GM18868 (cell line): Measurements from ENCODE around the gene FZD1.

Experiments used
- ATAC-seq: cut with Tn5 transposase; IDR thresholded peaks from one replicate; pipeline ENCODE4 v1.9.1; 2021; ENCODE audit warnings: mild to moderate bottlenecking, moderate library complexity; ENCODE audit not compliant: unreplicated experiment

FZD1 gene

DNA sequence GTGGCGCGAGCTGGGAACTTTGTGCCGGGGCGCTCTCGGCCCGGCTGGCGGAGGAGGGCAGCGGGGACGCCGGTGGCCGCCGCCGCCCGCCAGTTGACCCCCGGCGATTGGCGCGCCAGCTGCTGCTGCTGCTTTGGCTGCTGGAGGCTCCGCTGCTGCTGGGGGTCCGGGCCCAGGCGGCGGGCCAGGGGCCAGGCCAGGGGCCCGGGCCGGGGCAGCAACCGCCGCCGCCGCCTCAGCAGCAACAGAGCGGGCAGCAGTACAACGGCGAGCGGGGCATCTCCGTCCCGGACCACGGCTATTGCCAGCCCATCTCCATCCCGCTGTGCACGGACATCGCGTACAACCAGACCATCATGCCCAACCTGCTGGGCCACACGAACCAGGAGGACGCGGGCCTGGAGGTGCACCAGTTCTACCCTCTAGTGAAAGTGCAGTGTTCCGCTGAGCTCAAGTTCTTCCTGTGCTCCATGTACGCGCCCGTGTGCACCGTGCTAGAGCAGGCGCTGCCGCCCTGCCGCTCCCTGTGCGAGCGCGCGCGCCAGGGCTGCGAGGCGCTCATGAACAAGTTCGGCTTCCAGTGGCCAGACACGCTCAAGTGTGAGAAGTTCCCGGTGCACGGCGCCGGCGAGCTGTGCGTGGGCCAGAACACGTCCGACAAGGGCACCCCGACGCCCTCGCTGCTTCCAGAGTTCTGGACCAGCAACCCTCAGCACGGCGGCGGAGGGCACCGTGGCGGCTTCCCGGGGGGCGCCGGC is 870 bp downstream of the FZD1 start:
- peak; percentile 37 for ATAC-seq

- ATAC-seq: no peak
These were observed 1.4 kb downstream of the FZD1 start for GRCh38 chr7:91265693-91266066.

DNA sequence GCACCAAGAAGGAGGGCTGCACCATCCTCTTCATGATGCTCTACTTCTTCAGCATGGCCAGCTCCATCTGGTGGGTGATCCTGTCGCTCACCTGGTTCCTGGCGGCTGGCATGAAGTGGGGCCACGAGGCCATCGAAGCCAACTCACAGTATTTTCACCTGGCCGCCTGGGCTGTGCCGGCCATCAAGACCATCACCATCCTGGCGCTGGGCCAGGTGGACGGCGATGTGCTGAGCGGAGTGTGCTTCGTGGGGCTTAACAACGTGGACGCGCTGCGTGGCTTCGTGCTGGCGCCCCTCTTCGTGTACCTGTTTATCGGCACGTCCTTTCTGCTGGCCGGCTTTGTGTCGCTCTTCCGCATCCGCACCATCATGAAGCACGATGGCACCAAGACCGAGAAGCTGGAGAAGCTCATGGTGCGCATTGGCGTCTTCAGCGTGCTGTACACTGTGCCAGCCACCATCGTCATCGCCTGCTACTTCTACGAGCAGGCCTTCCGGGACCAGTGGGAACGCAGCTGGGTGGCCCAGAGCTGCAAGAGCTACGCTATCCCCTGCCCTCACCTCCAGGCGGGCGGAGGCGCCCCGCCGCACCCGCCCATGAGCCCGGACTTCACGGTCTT is 1.9 kb downstream of the FZD1 start:
- ATAC-seq: no peak

GRCh38 chr7:91266689-91267090 is 2.5 kb downstream of the FZD1 start:
- no peak for ATAC-seq

DNA sequence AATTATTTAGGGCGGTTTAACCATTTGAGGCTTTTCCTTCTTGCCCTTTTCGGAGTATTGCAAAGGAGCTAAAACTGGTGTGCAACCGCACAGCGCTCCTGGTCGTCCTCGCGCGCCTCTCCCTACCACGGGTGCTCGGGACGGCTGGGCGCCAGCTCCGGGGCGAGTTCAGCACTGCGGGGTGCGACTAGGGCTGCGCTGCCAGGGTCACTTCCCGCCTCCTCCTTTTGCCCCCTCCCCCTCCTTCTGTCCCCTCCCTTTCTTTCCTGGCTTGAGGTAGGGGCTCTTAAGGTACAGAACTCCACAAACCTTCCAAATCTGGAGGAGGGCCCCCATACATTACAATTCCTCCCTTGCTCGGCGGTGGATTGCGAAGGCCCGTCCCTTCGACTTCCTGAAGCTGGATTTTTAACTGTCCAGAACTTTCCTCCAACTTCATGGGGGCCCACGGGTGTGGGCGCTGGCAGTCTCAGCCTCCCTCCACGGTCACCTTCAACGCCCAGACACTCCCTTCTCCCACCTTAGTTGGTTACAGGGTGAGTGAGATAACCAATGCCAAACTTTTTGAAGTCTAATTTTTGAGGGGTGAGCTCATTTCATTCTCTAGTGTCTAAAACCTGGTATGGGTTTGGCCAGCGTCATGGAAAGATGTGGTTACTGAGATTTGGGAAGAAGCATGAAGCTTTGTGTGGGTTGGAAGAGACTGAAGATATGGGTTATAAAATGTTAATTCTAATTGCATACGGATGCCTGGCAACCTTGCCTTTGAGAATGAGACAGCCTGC is 3.1 kb downstream of the FZD1 start:
- ATAC-seq: no peak

DNA sequence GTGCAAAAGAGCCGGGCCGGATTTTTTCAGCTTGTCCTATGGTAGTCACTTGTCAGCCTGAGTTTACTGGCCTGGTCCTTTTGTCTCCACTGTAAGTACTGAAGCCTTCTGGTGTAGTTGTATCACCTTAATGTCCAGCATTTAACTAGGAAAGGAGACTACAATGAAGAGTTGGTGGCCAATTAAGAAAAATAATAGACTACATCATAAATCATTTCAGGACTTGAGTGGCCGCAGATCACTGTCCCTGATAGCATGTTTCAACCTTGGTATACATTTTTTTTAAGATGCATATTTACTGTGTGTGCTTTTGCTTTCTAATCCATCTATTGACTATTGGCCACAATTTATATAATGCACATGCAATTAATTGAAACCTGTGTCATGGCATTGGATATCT is 6.1 kb downstream of the FZD1 start:
- ATAC-seq: no peak

GRCh38 chr7:91276909-91277308 is 12.7 kb downstream of the FZD1 start:
- ATAC-seq: peak; percentile 95

GRCh38 chr7:91280185-91280584 is 16.0 kb downstream of the FZD1 start:
- ATAC-seq: peak; percentile 81

DNA sequence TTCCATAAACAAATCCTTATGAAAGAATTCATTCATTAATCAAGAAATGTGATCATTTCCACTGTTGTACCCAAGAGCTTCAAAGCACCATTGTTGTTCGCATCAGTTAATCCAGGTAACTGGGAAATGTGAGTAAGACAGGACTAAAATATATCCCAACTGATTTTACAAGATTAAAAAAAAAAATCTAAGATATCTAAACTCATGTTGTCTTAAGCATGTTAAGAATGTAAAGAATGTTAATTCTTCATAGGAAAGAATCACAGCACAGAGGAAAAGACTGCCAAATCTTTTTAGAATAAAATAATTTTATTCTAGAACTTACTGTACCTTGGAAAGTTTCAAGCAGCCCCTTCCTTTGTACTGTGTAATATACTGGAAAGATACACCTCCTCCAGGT is 16.4 kb downstream of the FZD1 start:
- ATAC-seq: no peak

GRCh38 chr7:91285696-91286355 is 21.6 kb downstream of the FZD1 start:
- no peak for ATAC-seq

- ATAC-seq: no peak
These were observed 22.2 kb downstream of the FZD1 start for GRCh38 chr7:91286432-91286831.

GRCh38 chr7:91287371-91288084 is 23.3 kb downstream of the FZD1 start:
- ATAC-seq: no peak

DNA sequence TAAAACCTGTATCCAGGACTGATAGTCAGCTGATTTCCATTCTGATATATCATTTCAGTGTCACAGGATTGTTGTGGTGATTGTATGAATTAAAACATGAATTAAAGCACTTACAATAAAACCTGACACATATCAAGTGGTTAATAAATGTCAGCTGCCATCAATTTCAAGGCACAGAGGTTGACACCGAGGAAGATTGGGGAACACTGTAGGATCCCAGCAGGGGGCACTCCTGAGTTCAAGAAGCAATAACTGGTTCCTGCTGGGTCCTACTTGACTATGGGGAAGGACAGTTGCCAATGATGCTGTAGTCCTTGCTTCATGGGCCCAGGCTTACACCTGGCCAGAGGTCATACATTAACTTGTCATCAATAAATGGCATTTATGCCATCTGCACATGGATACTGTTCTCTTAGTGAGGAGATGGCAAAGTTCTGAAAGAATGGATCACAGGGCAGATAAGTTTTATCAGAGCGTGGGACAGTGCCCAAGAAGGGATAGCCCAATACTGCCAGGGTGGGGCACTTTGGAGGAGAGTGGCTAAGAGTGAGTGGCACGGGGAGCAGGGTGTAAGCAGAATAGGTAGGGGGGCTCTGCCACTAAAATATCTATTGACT is 24.1 kb downstream of the FZD1 start:
- peak; percentile 70 for ATAC-seq

GRCh38 chr7:91289633-91290254 is 25.5 kb downstream of the FZD1 start:
- no peak for ATAC-seq

- no peak for ATAC-seq
These were observed 27.1 kb downstream of the FZD1 start for GRCh38 chr7:91291302-91291701.

DNA sequence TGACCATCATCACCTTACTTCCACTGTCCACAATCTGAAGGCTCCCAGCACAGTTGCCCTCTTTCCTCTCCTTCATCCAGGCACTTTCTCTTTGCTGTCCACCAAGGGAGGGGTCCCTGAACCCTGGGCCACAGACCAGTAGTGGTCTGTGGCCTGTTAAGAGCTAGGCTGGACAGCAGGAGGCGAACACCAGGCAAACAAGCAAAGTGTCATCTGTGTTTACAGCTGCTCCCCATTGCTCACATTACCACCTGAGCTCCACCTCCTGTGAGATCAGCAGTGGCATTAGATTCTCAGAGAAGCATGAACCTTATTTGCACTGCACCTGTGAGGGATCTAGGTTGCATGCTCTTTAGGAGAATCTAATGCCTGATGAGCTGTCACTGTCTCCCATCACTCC is 27.7 kb downstream of the FZD1 start:
- no peak for ATAC-seq

- no peak for ATAC-seq
These were observed 28.3 kb downstream of the FZD1 start for GRCh38 chr7:91292506-91292905.

DNA sequence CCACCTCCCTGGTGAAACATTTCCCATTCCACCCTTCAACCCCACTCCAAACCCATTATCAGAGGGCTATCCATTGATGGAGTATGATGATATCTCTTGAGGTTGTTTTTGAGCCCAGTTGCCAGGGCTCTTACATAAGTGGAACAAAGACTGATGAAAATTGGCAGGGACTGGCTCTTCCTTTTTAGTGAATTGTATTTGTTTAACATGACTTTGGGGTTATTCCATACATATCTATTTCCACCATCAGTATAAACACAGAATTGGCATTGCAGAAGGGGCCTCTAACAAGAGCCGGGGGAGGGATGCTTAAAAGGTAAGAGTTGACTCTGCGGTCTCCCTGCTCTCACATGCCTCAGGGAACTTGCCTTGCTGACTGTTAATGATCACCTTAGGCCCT is 28.9 kb downstream of the FZD1 start:
- no peak for ATAC-seq

- no peak for ATAC-seq
These were observed 29.6 kb downstream of the FZD1 start for GRCh38 chr7:91293840-91294239.

- no peak for ATAC-seq
These were observed 30.5 kb downstream of the FZD1 start for GRCh38 chr7:91294639-91295220.
